Stimulated activated CD8-positive, alpha-beta memory T cell treated with anti-CD3 and anti-CD28 coated beads, Interleukin-12 subunit alpha, Interleukin-12 subunit beta, amount 100 ng/mL, for 24 hours (primary cell): ENCODE results near the gene FGD5.

Experiments
- DNase-seq: peaks from one replicate; pipeline ENCODE4 v3.0.0-alpha.2; 2020; ENCODE audit errors: extremely low read depth

FGD5 gene

GRCh38 chr3:14906355-14906971 lies 87.7 kb downstream of the FGD5 start:
- no peak for DNase-seq

GRCh38 chr3:14907043-14907966 lies 88.5 kb downstream of the FGD5 start:
- no peak for DNase-seq

GRCh38 chr3:14909250-14909649 lies 90.5 kb downstream of the FGD5 start:
- no peak for DNase-seq

DNA sequence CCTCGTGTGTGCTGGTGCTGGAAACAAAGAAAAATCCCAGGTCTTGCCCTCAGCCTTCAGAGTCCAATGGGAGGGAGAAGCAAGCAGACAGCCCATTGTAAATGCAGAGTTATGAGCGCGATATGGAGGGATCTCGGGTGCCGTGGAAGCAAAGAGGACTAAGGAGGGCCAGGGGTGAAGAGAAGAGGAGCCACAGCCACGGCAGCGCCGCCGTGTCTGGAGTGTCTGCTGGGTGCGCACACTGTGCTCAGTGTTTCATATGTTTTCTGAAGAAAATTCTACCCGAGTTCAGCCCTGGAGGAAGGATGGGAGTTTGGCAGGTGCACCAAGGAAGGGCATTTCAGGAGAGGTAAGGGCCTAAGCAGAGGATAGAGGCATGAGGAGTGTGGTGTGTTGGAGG lies 92.9 kb downstream of the FGD5 start:
- no peak for DNase-seq

GRCh38 chr3:14913071-14913925 lies 94.5 kb downstream of the FGD5 start:
- no peak for DNase-seq

- no peak for DNase-seq
These were observed 95.4 kb downstream of the FGD5 start for GRCh38 chr3:14913926-14914778.

GRCh38 chr3:14914779-14915117 lies 96.0 kb downstream of the FGD5 start:
- DNase-seq: no peak

GRCh38 chr3:14915636-14916222 lies 97.0 kb downstream of the FGD5 start:
- no peak for DNase-seq

GRCh38 chr3:14918356-14918860 lies 99.6 kb downstream of the FGD5 start:
- DNase-seq: no peak

GRCh38 chr3:14920536-14920935 lies 101.8 kb downstream of the FGD5 start:
- no peak for DNase-seq

DNA sequence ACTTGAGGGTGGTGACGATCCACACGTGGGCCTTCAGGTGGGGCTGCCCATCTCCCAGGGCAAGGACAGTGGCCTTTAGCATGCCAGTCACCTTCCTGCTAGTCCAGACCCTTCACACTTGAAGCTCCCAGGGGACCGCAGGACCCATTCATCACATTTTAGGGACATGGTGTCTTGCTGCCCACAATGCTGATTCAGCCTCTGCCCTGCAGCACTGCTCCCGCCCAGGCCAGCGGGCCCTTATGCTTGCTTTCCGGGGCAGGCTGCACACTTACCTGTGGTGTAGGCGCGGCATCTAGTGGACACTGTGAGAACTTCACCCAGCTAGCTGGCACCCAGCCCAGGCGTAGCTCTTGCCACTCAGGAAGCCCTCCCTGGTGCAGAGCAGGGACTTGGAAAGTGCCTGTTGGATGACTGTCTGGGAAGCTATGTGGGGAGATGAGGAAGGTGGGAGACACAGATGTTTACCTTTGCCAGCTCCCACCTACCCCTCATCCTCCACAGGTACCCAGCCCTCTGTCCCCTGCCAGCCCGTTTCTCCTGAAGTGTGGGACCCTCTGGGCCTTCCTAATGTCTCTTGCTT lies 102.4 kb downstream of the FGD5 start:
- DNase-seq: peak; percentile 50

DNA sequence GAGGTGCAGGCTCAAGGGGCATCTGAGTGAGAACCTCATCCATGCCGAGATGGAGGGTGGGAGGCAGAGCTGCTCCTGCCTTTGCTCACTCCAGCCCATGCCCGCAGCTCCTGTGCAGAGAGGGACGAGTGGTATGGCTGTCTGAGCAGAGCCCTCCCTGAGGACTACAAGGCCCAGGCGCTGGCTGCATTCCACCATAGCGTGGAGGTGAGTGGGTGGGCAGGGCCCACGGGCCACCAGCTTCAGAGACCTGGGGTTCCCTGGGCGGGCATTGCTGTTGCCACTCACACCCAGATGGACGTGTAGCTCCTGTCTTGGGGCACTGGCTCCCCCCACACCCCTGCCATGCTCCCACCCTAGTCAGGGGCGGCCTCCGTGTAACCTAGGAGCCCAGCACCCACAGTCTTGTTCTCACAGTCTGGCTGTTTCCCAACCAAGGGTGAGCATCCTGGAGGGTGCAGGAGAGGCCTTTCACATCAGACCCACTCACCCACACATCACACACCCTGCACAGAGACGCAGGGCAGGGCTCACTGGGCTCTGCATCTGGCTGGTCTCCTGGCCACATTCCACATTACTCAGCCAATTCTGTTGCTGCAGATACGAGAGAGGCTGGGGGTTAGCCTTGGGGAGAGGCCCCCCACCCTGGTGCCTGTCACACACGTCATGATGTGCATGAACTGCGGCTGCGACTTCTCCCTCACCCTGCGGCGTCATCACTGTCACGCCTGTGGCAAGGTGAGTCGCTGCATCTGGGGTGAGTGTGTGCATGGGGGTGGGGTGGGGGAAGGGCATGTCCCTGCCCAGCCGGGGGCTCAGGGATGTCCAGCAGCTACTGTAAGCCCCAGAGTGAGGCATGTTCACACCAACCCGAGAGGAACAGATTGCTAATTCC lies 103.3 kb downstream of the FGD5 start:
- no peak for DNase-seq

GRCh38 chr3:14922863-14923262 lies 104.1 kb downstream of the FGD5 start:
- no peak for DNase-seq

- no peak for DNase-seq
These were observed 104.7 kb downstream of the FGD5 start for GRCh38 chr3:14923476-14923875.

DNA sequence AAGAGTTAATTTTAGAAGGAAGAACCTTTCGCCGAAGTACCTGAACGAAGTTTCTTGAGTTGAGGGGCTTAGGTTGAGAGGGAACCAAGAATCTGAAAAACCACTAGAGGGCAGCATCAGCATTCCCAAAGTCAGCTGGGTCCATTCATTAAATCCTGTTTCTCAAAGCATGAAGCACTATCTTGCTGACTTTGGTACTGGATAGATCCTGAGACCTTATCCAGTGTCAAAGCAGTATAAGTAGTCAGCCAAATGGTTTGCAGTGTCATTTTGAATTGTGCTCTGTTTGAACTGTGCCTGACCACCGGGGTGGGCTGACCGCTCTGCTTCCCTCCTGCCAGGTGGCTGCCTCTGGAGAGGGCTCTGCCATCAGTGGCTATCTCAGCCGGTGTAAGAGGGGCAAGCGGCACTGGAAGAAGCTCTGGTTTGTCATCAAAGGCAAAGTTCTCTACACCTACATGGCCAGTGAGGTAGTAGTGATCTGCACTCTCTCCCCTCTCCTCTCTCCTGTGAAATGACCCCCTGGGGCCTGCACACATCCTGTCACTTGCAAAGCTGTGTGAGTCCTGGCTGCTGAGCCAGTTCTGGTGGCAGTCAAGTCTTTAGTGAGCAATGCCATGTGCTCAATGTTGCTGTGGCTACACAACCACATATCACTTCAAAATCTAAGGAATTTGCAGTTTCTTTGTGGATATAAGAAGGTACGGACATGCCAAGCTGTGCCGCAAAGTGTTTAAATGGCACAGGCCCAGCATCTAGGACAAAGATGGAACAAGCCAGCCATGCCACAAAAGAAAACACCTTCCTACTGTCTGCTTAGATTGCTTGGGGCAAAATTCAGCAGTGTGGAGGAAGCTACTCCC lies 107.2 kb downstream of the FGD5 start:
- DNase-seq: no peak

- DNase-seq: no peak
These were observed 107.8 kb downstream of the FGD5 start for GRCh38 chr3:14926592-14926991.

- DNase-seq: no peak
These were observed 108.5 kb downstream of the FGD5 start for GRCh38 chr3:14927308-14927707.

DNA sequence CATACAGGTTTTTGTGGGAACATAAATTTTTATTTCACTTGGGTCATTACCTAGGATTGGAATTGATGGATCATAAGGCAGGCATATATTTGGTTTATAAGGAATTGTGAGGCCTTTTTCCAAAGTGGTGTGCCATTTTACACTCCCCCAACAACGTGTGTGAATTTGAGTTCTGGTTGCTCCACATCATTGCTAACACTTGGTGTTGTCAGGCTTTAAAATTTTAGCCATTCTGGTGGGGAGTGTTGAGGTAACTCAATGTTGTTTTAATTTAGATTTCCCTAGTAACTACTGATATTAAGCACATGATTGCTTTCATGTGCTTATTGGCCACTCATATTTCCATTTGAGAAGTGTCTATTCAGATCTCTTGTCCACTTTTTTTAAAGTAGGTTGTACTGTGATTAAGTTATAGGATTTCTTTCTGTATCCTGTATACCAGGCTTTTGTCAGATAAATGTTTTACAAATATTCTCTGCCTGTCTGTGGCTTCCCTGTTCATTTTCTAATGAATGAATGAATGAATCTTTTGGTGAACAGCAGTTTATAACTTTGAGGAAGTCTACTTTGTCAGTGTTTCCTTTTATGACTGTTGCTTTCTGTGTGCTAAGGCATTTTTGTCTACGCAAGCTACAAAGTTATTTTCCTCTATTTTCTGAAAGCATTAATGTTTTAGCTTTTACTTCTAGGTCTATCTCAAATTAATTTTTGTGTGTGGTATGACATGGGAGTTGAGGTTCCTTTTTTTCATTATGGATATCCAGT lies 110.7 kb downstream of the FGD5 start:
- no peak for DNase-seq
